OCI-LY3 (cell line): ENCODE data around the gene BTNL8.

Source experiments
- CTCF ChIP-seq: fragments of 200-600, 300-600 bp; sonication (generic); IDR thresholded peaks from 2 replicates; pipeline ENCODE4 v1.5.1; 2014; ENCODE audit warnings: antibody characterized with exemption, low read length, low read depth
- EZH2phosphoT487 ChIP-seq: fragments of 200-600 bp; shearing (Covaris generic); IDR thresholded peaks from 2 replicates; pipeline ENCODE4 v1.6.1; 2018; ENCODE audit warnings: antibody characterized with exemption, mixed run types, low read depth

GRCh38 chr5:180901319-180902009 is 2.5 kb downstream of the BTNL8 start:
- TF ChIP-seq CTCF (no peak), EZH2phosphoT487 (no peak)
